A549 (cell line): ENCODE data around the gene ICE2. TPM values are rescaled to one million over a fixed set of nuclear protein-coding genes. Genes with fewer than 3 reads are reported as not detected.

Source experiments
- ATAC-seq, 2 experiments: fragments of 200-7000 bp in 1 of 2; fragments of >200 bp in 1 of 2; cut with Nextera tagmentation in 1 of 2; cut with Tn5 transposase in 1 of 2; 3 replicates each; pipeline versions ENCODE4 v1.8.0 to v1.9.1; 2018 to 2020; ENCODE audit warnings: mild to moderate bottlenecking in 1 of 2, moderate library complexity in 1 of 2
- CTCF ChIA-PET: fragments of 300-600 bp; sonication (Branson Sonifier 250); formaldehyde crosslinking; extraction: SDS; loops from one replicate; lab custom pipeline; 2021; ENCODE audit warnings: antibody characterized with exemption, inconsistent platforms; lab: Yijun Ruan, JAX
- POLR2A ChIA-PET: fragments of 350-600 bp; formaldehyde crosslinking; extraction: SDS; loops from one replicate; lab custom pipeline; 2021; ENCODE audit warnings: antibody characterized with exemption, inconsistent platforms; lab: Yijun Ruan, JAX
- DNase-seq, 2 experiments: peaks; one replicate each; pipeline versions ENCODE4 v3.0.0 to v3.0.0-alpha.2; 2011 to 2016; ENCODE audit warnings: low read depth in 1 of 2, low spot score in 1 of 2
- FAIRE-seq: peaks from 2 replicates; lab custom pipeline; 2011; peaks lifted over from hg19 to GRCh38; lab: Jason Lieb, UNC
- H3K27ac ChIP-seq, 2 experiments: fragments of >200 bp; sonication (Bioruptor Twin); formaldehyde crosslinking; 3 replicates each; pipeline ENCODE4 v1.5.1; 2016 to 2017
- H3K4me1 ChIP-seq: fragments of >200 bp; sonication (Bioruptor Twin); formaldehyde crosslinking; 3 replicates; pipeline ENCODE4 v1.6.1; 2016
- H3K4me2 ChIP-seq: fragments of >200 bp; sonication (Bioruptor Twin); formaldehyde crosslinking; 3 replicates; pipeline ENCODE4 v1.6.1; 2016
- H3K4me3 ChIP-seq: fragments of >200 bp; sonication (Bioruptor Twin); formaldehyde crosslinking; 3 replicates; pipeline ENCODE4 v1.5.1; 2016
- H3K9me3 ChIP-seq: fragments of >200 bp; sonication (Bioruptor Twin); formaldehyde crosslinking; 3 replicates; pipeline ENCODE4 v1.6.1; 2016
- ATOH8 ChIP-seq: fragments of 250-450 bp; sonication (Bioruptor Pico); IDR thresholded peaks from 2 replicates; pipeline ENCODE4 v1.5.0; 2020; ENCODE audit warnings: low read depth, mild to moderate bottlenecking, moderate library complexity
- CBX2 ChIP-seq: fragments of 200-600 bp; sonication (generic); IDR thresholded peaks from 2 replicates; pipeline ENCODE4 v1.6.1; 2016; ENCODE audit warnings: low read depth, mild to moderate bottlenecking, borderline replicate concordance
- CBX8 ChIP-seq: fragments of 200-600 bp; sonication (generic); IDR thresholded peaks from 2 replicates; pipeline ENCODE4 v1.6.1; 2016
- CHD2 ChIP-seq: fragments of 150-350 bp; IDR thresholded peaks from 2 replicates; pipeline ENCODE4 v1.6.1; 2014; ENCODE audit warnings: low read length; ENCODE audit not compliant: partially characterized antibody
- EHF ChIP-seq: fragments of 250-450 bp; sonication (Bioruptor Pico); IDR thresholded peaks from 2 replicates; pipeline ENCODE4 v1.5.0; 2020; ENCODE audit warnings: mild to moderate bottlenecking
- EHMT2 ChIP-seq: fragments of 200-600 bp; sonication (generic); IDR thresholded peaks from 2 replicates; pipeline ENCODE4 v1.6.1; 2016; ENCODE audit warnings: antibody characterized with exemption, low read depth, mild to moderate bottlenecking, moderate library complexity
- ESRRA ChIP-seq: fragments of 150-350 bp; IDR thresholded peaks from 2 replicates; pipeline ENCODE4 v1.6.1; 2014; ENCODE audit warnings: mild to moderate bottlenecking, low read length, borderline replicate concordance
- FOSB ChIP-seq: fragments of 250-450 bp; sonication (Bioruptor Pico); IDR thresholded peaks from 2 replicates; pipeline ENCODE4 v1.5.0; 2020; ENCODE audit warnings: mild to moderate bottlenecking, moderate library complexity
- FOSL2 ChIP-seq, 2 experiments: fragments of 450-650 bp in 1 of 2; fragments of >200 bp in 1 of 2; sonication (Bioruptor Twin) in 1 of 2; formaldehyde crosslinking; IDR thresholded peaks; 2 replicates each; pipeline versions ENCODE4 v1.5.0 to v1.6.1; 2016 to 2020; ENCODE audit warnings: mild to moderate bottlenecking in 1 of 2, moderate library complexity in 1 of 2
- FOXS1 ChIP-seq: fragments of 250-450 bp; sonication (Bioruptor Pico); IDR thresholded peaks from 2 replicates; pipeline ENCODE4 v1.5.0; 2020; ENCODE audit warnings: mild to moderate bottlenecking, moderate library complexity
- HES2 ChIP-seq: fragments of >200 bp; sonication (Bioruptor Twin); formaldehyde crosslinking; IDR thresholded peaks from 2 replicates; pipeline ENCODE4 v1.6.1; 2016
- HEYL ChIP-seq: fragments of 250-450 bp; sonication (Bioruptor Pico); IDR thresholded peaks from 2 replicates; pipeline ENCODE4 v1.8.0; 2021; ENCODE audit warnings: mild to moderate bottlenecking, moderate library complexity
- HOXA7 ChIP-seq: fragments of 250-450 bp; sonication (Bioruptor Pico); IDR thresholded peaks from 2 replicates; pipeline ENCODE4 v1.5.0; 2020; ENCODE audit warnings: mild to moderate bottlenecking, moderate library complexity
- HOXB13 ChIP-seq: fragments of 250-450 bp; sonication (Bioruptor Pico); IDR thresholded peaks from 2 replicates; pipeline ENCODE4 v1.5.0; 2020; ENCODE audit warnings: low read depth, mild to moderate bottlenecking, moderate library complexity
- HOXB5 ChIP-seq: fragments of 250-450 bp; sonication (Bioruptor Pico); IDR thresholded peaks from 2 replicates; pipeline ENCODE4 v1.5.0; 2020; ENCODE audit warnings: mild to moderate bottlenecking, moderate library complexity
- MYC ChIP-seq: IDR thresholded peaks from 2 replicates; pipeline ENCODE4 v1.6.1; 2012; ENCODE audit warnings: mild to moderate bottlenecking, inconsistent platforms, low read length, improper control_type of control experiment, borderline replicate concordance
- NFE2L2 ChIP-seq: fragments of 150-350 bp; conservative IDR thresholded peaks from 2 replicates; pipeline ENCODE4 v1.6.1; 2014; ENCODE audit warnings: low read length
- NPAS2 ChIP-seq: fragments of 250-450 bp; sonication (Bioruptor Pico); IDR thresholded peaks from 2 replicates; pipeline ENCODE4 v1.8.0; 2022; ENCODE audit warnings: mild to moderate bottlenecking, moderate library complexity, borderline replicate concordance
- POLR2AphosphoS2 ChIP-seq: conservative IDR thresholded peaks from 2 replicates; pipeline ENCODE4 v1.6.1; 2012; ENCODE audit warnings: low read length, improper control_type of control experiment, inconsistent platforms
- RARB ChIP-seq: fragments of 250-450 bp; sonication (Bioruptor Pico); IDR thresholded peaks from 2 replicates; pipeline ENCODE4 v1.8.0; 2021; ENCODE audit warnings: mild to moderate bottlenecking, moderate library complexity
- RCOR1 ChIP-seq: fragments of 150-350 bp; IDR thresholded peaks from 2 replicates; pipeline ENCODE4 v1.6.1; 2014; ENCODE audit warnings: antibody characterized with exemption, low read length, low read depth
- SMC3 ChIP-seq: fragments of >200 bp; sonication (Bioruptor Twin); formaldehyde crosslinking; IDR thresholded peaks from 3 replicates; pipeline ENCODE4 v1.6.1; 2018; ENCODE audit warnings: inconsistent platforms
- SREBF2 ChIP-seq: fragments of 450-650 bp; IDR thresholded peaks from 2 replicates; pipeline ENCODE4 v1.6.1; 2014; ENCODE audit warnings: mild to moderate bottlenecking, moderate library complexity
- TFCP2L1 ChIP-seq: fragments of 250-450 bp; sonication (Bioruptor Pico); IDR thresholded peaks from 2 replicates; pipeline ENCODE4 v1.5.0; 2021; ENCODE audit warnings: mild to moderate bottlenecking
- TP53 ChIP-seq: fragments of 250-450 bp; sonication (Bioruptor Pico); IDR thresholded peaks from 2 replicates; pipeline ENCODE4 v1.5.0; 2021; ENCODE audit warnings: mild to moderate bottlenecking, moderate library complexity
- ZFP36 ChIP-seq: fragments of 450-650 bp; IDR thresholded peaks from 2 replicates; pipeline ENCODE4 v1.6.1; 2014; ENCODE audit warnings: borderline replicate concordance; ENCODE audit not compliant: partially characterized antibody
- ZNF302 ChIP-seq: fragments of 250-450 bp; sonication (Bioruptor Pico); IDR thresholded peaks from 2 replicates; pipeline ENCODE4 v1.9.0; 2021; ENCODE audit warnings: inconsistent platforms, mild to moderate bottlenecking, moderate library complexity
- WGBS: methylation state at CpG from one replicate; pipeline ENCODE4 v1.1.6; 2017; ENCODE audit errors: missing lambda C conversion rate; 5-methylcytosine and 5-hydroxymethylcytosine counted together
- polyA plus RNA-seq, 4 experiments: library from polyadenylated mRNA; depleted of rRNA in 3 of 4; stranded (reverse); fragments of >200 nt; fragmentation: RNase III in 1 of 4; extraction: RNeasy Plus Mini Kit Qiagen cat#74134 plus additional on column Dnase treatment in 1 of 4; gene quantifications; 2 replicates in 3 of 4; 3 replicates in 1 of 4; pipeline ENCODE4 v1.2.3, GENCODE V29; 2011 to 2017
- TF ChIP-seq, protein P1 (sequence below): fragments of 150-350 bp; IDR thresholded peaks from 2 replicates; pipeline ENCODE4 v1.6.1; 2014; ENCODE audit warnings: low read depth, mild to moderate bottlenecking, low read length
- TF ChIP-seq, protein P2 (sequence below): fragments of 200-600 bp; sonication (generic); IDR thresholded peaks from 2 replicates; pipeline ENCODE4 v1.6.1; 2016; ENCODE audit warnings: antibody characterized with exemption, mild to moderate bottlenecking, moderate library complexity
- TF ChIP-seq, protein P3 (sequence below): fragments of >200 bp; sonication (Bioruptor Twin); formaldehyde crosslinking; IDR thresholded peaks from 3 replicates; pipeline ENCODE4 v1.5.1; 2016
- TF ChIP-seq, protein P4 (sequence below): fragments of 250-450 bp; sonication (Bioruptor Pico); IDR thresholded peaks from 2 replicates; pipeline ENCODE4 v1.5.0; 2021; ENCODE audit warnings: mild to moderate bottlenecking, moderate library complexity, borderline replicate concordance

Gene ICE2
- polyA plus RNA-seq, 2 of the 4 experiments (the other 2 are of a cell fraction), result 43.1 to 87.6 TPM

GRCh38 chr15:60376677-60377095 lies 102.3 kb downstream of the ICE2 start:
- CTCF ChIA-PET, result interaction anchor here (1.0 to 11.8 kb wide), 8 partner anchors 8 to 144 kb away, joined by 3 to 174 read pairs (median 5); partner anchors contain the start of gene ANXA2
- ATAC-seq (peak in 1 of 2 experiments; percentile 1; a peak in 3 of 6 replicates), DNase-seq (peak in 1 of 2 experiments; percentile 57), FAIRE-seq (no peak)
- H3K27ac ChIP-seq, result peak overlapping the region; percentile 90
- H3K9me3 ChIP-seq, result no peaks in the 10 kb centered on the region
- H3K4me1 ChIP-seq, result peaks cover 96% of the 10 kb centered on the region
- H3K4me2 ChIP-seq, result peak overlapping the region; percentile 94
- peak overlapping the region; percentile 3; the same call in 1 of the 3 replicates for H3K4me3 ChIP-seq
- POLR2A ChIA-PET, result interaction anchor here (1.1 to 5.1 kb wide), 5 partner anchors 9 to 687 kb away, joined by 3 to 152 read pairs (median 6); partner anchors contain the start of gene ANXA2
- 29% methylated on average over 12 of the region's 12 CpGs for WGBS
- TF ChIP-seq, protein P1, sequence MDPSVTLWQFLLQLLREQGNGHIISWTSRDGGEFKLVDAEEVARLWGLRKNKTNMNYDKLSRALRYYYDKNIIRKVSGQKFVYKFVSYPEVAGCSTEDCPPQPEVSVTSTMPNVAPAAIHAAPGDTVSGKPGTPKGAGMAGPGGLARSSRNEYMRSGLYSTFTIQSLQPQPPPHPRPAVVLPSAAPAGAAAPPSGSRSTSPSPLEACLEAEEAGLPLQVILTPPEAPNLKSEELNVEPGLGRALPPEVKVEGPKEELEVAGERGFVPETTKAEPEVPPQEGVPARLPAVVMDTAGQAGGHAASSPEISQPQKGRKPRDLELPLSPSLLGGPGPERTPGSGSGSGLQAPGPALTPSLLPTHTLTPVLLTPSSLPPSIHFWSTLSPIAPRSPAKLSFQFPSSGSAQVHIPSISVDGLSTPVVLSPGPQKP, result no peak
- TF ChIP-seq CBX8, result no peak
- peak; percentile 73; the same call in 1 of the 2 replicates for TF ChIP-seq HOXA7 (CRISPR knock-in tag)
- TF ChIP-seq CHD2, result no peak
- no peak for TF ChIP-seq SMC3
- peak; percentile 77; the same call in 1 of the 2 replicates for TF ChIP-seq RARB (CRISPR knock-in tag)
- peak; percentile 54; the same call in 1 of the 2 replicates for TF ChIP-seq POLR2AphosphoS2
- TF ChIP-seq, protein P2, sequence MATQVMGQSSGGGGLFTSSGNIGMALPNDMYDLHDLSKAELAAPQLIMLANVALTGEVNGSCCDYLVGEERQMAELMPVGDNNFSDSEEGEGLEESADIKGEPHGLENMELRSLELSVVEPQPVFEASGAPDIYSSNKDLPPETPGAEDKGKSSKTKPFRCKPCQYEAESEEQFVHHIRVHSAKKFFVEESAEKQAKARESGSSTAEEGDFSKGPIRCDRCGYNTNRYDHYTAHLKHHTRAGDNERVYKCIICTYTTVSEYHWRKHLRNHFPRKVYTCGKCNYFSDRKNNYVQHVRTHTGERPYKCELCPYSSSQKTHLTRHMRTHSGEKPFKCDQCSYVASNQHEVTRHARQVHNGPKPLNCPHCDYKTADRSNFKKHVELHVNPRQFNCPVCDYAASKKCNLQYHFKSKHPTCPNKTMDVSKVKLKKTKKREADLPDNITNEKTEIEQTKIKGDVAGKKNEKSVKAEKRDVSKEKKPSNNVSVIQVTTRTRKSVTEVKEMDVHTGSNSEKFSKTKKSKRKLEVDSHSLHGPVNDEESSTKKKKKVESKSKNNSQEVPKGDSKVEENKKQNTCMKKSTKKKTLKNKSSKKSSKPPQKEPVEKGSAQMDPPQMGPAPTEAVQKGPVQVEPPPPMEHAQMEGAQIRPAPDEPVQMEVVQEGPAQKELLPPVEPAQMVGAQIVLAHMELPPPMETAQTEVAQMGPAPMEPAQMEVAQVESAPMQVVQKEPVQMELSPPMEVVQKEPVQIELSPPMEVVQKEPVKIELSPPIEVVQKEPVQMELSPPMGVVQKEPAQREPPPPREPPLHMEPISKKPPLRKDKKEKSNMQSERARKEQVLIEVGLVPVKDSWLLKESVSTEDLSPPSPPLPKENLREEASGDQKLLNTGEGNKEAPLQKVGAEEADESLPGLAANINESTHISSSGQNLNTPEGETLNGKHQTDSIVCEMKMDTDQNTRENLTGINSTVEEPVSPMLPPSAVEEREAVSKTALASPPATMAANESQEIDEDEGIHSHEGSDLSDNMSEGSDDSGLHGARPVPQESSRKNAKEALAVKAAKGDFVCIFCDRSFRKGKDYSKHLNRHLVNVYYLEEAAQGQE, result no peak
- no peak for TF ChIP-seq HES2
- TF ChIP-seq ESRRA, result no peak
- TF ChIP-seq HOXB5 (CRISPR knock-in tag), result peak; percentile 67; the same call in 1 of the 2 replicates
- TF ChIP-seq NFE2L2, result no peak
- peak; percentile 90 for TF ChIP-seq HOXB13 (CRISPR knock-in tag)
- TF ChIP-seq TFCP2L1 (CRISPR knock-in tag), result no peak
- TF ChIP-seq, protein P3, sequence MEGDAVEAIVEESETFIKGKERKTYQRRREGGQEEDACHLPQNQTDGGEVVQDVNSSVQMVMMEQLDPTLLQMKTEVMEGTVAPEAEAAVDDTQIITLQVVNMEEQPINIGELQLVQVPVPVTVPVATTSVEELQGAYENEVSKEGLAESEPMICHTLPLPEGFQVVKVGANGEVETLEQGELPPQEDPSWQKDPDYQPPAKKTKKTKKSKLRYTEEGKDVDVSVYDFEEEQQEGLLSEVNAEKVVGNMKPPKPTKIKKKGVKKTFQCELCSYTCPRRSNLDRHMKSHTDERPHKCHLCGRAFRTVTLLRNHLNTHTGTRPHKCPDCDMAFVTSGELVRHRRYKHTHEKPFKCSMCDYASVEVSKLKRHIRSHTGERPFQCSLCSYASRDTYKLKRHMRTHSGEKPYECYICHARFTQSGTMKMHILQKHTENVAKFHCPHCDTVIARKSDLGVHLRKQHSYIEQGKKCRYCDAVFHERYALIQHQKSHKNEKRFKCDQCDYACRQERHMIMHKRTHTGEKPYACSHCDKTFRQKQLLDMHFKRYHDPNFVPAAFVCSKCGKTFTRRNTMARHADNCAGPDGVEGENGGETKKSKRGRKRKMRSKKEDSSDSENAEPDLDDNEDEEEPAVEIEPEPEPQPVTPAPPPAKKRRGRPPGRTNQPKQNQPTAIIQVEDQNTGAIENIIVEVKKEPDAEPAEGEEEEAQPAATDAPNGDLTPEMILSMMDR, result no peak
- no peak for TF ChIP-seq SREBF2
- 0 out of 2 replicates have a peak, but pooled peaks have one; percentile 73 for TF ChIP-seq FOXS1 (CRISPR knock-in tag)
- peak; percentile 86 for TF ChIP-seq EHF (CRISPR knock-in tag)
- TF ChIP-seq FOSB, result peak; percentile 93
- TF ChIP-seq NPAS2 (CRISPR knock-in tag), result no peak
- no peak for TF ChIP-seq ZNF302 (CRISPR knock-in tag)
- no peak for TF ChIP-seq CBX2
- TF ChIP-seq EHMT2, result no peak
- TF ChIP-seq TP53, result no peak
- peak; percentile 59; the same call in 1 of the 2 replicates for TF ChIP-seq ATOH8 (CRISPR knock-in tag)
- TF ChIP-seq RCOR1, result no peak
- no peak for TF ChIP-seq ZFP36
- TF ChIP-seq HEYL (CRISPR knock-in tag), result no peak
- peak; percentile 40; the same call in 1 of the 2 replicates for TF ChIP-seq MYC
- TF ChIP-seq, protein P4, sequence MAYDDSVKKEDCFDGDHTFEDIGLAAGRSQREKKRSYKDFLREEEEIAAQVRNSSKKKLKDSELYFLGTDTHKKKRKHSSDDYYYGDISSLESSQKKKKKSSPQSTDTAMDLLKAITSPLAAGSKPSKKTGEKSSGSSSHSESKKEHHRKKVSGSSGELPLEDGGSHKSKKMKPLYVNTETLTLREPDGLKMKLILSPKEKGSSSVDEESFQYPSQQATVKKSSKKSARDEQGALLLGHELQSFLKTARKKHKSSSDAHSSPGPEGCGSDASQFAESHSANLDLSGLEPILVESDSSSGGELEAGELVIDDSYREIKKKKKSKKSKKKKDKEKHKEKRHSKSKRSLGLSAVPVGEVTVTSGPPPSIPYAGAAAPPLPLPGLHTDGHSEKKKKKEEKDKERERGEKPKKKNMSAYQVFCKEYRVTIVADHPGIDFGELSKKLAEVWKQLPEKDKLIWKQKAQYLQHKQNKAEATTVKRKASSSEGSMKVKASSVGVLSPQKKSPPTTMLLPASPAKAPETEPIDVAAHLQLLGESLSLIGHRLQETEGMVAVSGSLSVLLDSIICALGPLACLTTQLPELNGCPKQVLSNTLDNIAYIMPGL, result no peak
- no peak for TF ChIP-seq FOSL2 (IDR thresholded peaks at IDR 0.05)
- peak; percentile 41; the same call in 1 of the 2 replicates for TF ChIP-seq FOSL2 (CRISPR knock-in tag; IDR thresholded peaks at IDR 0.05)
